C4-2B (cell line): ENCODE results near the gene UBN1.

Experiments used
- ZFX ChIP-seq: fragments of 450-650 bp; IDR thresholded peaks from 2 replicates; pipeline ENCODE4 v1.6.1; 2017
- TF ChIP-seq, protein P1 (sequence below): fragments of 450-650 bp; conservative IDR thresholded peaks from 2 replicates; pipeline ENCODE4 v1.5.1; 2017; ENCODE audit warnings: mild to moderate bottlenecking

GRCh38 chr16:4886151-4886550, 38.9 kb downstream of the UBN1 start:
- TF ChIP-seq, protein P1, sequence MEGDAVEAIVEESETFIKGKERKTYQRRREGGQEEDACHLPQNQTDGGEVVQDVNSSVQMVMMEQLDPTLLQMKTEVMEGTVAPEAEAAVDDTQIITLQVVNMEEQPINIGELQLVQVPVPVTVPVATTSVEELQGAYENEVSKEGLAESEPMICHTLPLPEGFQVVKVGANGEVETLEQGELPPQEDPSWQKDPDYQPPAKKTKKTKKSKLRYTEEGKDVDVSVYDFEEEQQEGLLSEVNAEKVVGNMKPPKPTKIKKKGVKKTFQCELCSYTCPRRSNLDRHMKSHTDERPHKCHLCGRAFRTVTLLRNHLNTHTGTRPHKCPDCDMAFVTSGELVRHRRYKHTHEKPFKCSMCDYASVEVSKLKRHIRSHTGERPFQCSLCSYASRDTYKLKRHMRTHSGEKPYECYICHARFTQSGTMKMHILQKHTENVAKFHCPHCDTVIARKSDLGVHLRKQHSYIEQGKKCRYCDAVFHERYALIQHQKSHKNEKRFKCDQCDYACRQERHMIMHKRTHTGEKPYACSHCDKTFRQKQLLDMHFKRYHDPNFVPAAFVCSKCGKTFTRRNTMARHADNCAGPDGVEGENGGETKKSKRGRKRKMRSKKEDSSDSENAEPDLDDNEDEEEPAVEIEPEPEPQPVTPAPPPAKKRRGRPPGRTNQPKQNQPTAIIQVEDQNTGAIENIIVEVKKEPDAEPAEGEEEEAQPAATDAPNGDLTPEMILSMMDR, result no peak
- no peak for TF ChIP-seq ZFX
